Adrenal gland (tissue), 12 donors: ENCODE measurements around the gene APLF. TPM values are rescaled to one million over a fixed set of nuclear protein-coding genes. Genes with fewer than 3 reads are reported as not detected.

Experiments
- DNase-seq, 7 donors: peaks; one replicate each; pipeline ENCODE4 v3.0.0-alpha.2; 2019 to 2020
- H3K27ac ChIP-seq, 5 donors: fragments of 200-600 bp; sonication (generic) in 4 of 5; 1 replicate in 3 of 5; 2 replicates in 2 of 5; pipeline versions ENCODE4 v1.5.1 to v1.8.0; 2016 to 2020; ENCODE audit warnings: mild to moderate bottlenecking in 1 of 5
- H3K27me3 ChIP-seq: fragments of 200-600 bp; 2 replicates; pipeline ENCODE4 v1.8.0; 2021
- H3K36me3 ChIP-seq, 2 donors: fragments of 200-600 bp; replicated peaks in 1 of 2; 1 replicate in 1 of 2; 2 replicates in 1 of 2; pipeline versions ENCODE4 v1.5.1 to v1.8.0; 2018 to 2022
- H3K4me1 ChIP-seq, 2 donors: fragments of 200-600 bp; replicated peaks in 1 of 2; 1 replicate in 1 of 2; 2 replicates in 1 of 2; pipeline versions ENCODE4 v1.5.1 to v1.8.0; 2018 to 2021
- H3K4me3 ChIP-seq, 4 donors: fragments of 200-600 bp; sonication (generic) in 3 of 4; one replicate each; pipeline ENCODE4 v1.5.1; 2016 to 2018
- H3K9me3 ChIP-seq, 3 donors: fragments of 200-600 bp; sonication (generic) in 1 of 3; replicated peaks in 1 of 3; 1 replicate in 2 of 3; 2 replicates in 1 of 3; pipeline versions ENCODE4 v1.5.1 to v1.8.0; 2016 to 2021
- CTCF ChIP-seq, 6 experiments: fragments of 450-650 bp in 4 of 6; fragments of 200-600 bp in 2 of 6; sonication (generic) in 1 of 6; IDR thresholded peaks; 1 replicate in 5 of 6; 2 replicates in 1 of 6; pipeline versions ENCODE4 v1.5.1 to v1.8.0; 2016 to 2021; ENCODE audit warnings: antibody characterized with exemption in 6 of 6, mild to moderate bottlenecking in 2 of 6, moderate library complexity in 1 of 6
- POLR2A ChIP-seq, 2 donors: fragments of 450-650 bp; IDR thresholded peaks; one replicate each; pipeline ENCODE4 v1.6.1; 2017; ENCODE audit warnings: antibody characterized with exemption in 2 of 2, mild to moderate bottlenecking in 2 of 2, moderate library complexity in 1 of 2
- WGBS, 4 donors: extraction: QIAGEN DNeasy Blood & Tissue Kit in 2 of 4; methylation state at CpG; one replicate each; pipeline versions ENCODE4 v1.1.5 to v1.1.7; 2013 to 2017; 5-methylcytosine and 5-hydroxymethylcytosine counted together
- intact Hi-C, 2 donors: fragments of 100-400 bp; cut with DNase I; formaldehyde crosslinking; loops; one replicate each; pipeline versions ENCODE4 v1.14.1 to v1.15.0; 2022 to 2023
- polyA plus RNA-seq, 3 donors: library from polyadenylated mRNA; stranded (reverse); fragments of 200-250 nt in 2 of 3; fragments of 350-450 nt in 1 of 3; fragmentation: Illumina TruSeq in 1 of 3; extraction: RNeasy Lipid Tissue Mini Kit (QIAGEN cat#74804) in 1 of 3; gene quantifications; one replicate each; pipeline ENCODE4 v1.2.3, GENCODE V29; 2013 to 2014
- total RNA-seq, 9 donors: library from RNA; depleted of rRNA in 4 of 9; stranded (reverse); fragments of >200 nt in 4 of 9; fragments of 120-200 nt in 1 of 9; fragmentation: NEBNext Ultra II Directional in 1 of 9; extraction: Animal tissue kit (Norgen Biotek cat#: 25700) in 1 of 9; gene quantifications; one replicate each; pipeline versions ENCODE4 v1.1.0 to v1.2.4, GENCODE V29; 2013 to 2023
- donor health status: healthy with polysubstance abuse.
- donor health status: Bipolar disorder and iron deficiency.
- donor health status: DM: yes; HTN: yes; CAD: no.
- donor health status: DM: no; HTN: no; CAD: no.
- donor health status: DM: no; HTN: no; CAD: no.
- donor health status: DM: yes; HTN: yes; CAD: no.

Gene APLF
- total and polyA plus RNA-seq, 12 donors, result 1.1 to 6.8 (median 3.6) TPM

GRCh38 chr2:68565273-68565672 lies 97.9 kb downstream of the APLF start:
- H3K4me1 ChIP-seq, result no peaks in the 10 kb centered on the region
- no peaks in the 10 kb centered on the region for H3K36me3 ChIP-seq
- intact Hi-C loops, result no loop called here
- H3K9me3 ChIP-seq, result no peaks in the 10 kb centered on the region
- TF ChIP-seq POLR2A (IDR thresholded peaks at IDR 0.05) (no peak), CTCF (IDR thresholded peaks at IDR 0.05) (no peak)
- no peak overlapping the region for H3K27ac ChIP-seq
- H3K27me3 ChIP-seq, result no peaks in the 10 kb centered on the region
- no peak overlapping the region for H3K4me3 ChIP-seq
- DNase-seq, result no peak

GRCh38 chr2:68565858-68566257 lies 98.5 kb downstream of the APLF start:
- no peak for TF ChIP-seq CTCF (IDR thresholded peaks at IDR 0.05)
- no peak for TF ChIP-seq POLR2A (IDR thresholded peaks at IDR 0.05)
- Histone ChIP-seq H3K4me3 (no peak overlapping the region), H3K4me1 (no peaks in the 10 kb centered on the region), H3K27me3 (no peaks in the 10 kb centered on the region), H3K27ac (no peak overlapping the region), H3K36me3 (no peaks in the 10 kb centered on the region), H3K9me3 (no peaks in the 10 kb centered on the region)
- WGBS, 4 donors, result 82 to 88% (median 84%) methylated on average over 4 of the region's 4 CpGs
- intact Hi-C loops, result no loop called here
- DNase-seq, result no peak

GRCh38 chr2:68566362-68566761 lies 99.0 kb downstream of the APLF start:
- Histone ChIP-seq H3K9me3 (no peaks in the 10 kb centered on the region), H3K27ac (no peak overlapping the region), H3K4me3 (no peak overlapping the region), H3K4me1 (no peaks in the 10 kb centered on the region), H3K36me3 (no peaks in the 10 kb centered on the region), H3K27me3 (no peaks in the 10 kb centered on the region)
- no peak for DNase-seq
- intact Hi-C loops, result no loop called here
- TF ChIP-seq CTCF (IDR thresholded peaks at IDR 0.05) (no peak), POLR2A (IDR thresholded peaks at IDR 0.05) (no peak)
- WGBS, 4 donors, result 84 to 92% (median 90%) methylated on average over 3 of the region's 3 CpGs

GRCh38 chr2:68568116-68568515 lies 100.7 kb downstream of the APLF start:
- Histone ChIP-seq H3K9me3 (no peaks in the 10 kb centered on the region), H3K27ac (no peak overlapping the region), H3K27me3 (no peaks in the 10 kb centered on the region), H3K4me1 (no peaks in the 10 kb centered on the region), H3K4me3 (no peak overlapping the region), H3K36me3 (no peaks in the 10 kb centered on the region)
- WGBS, 4 donors, result 96 to 100% (median 99%) methylated on average over 1 of the region's 1 CpG
- TF ChIP-seq POLR2A (IDR thresholded peaks at IDR 0.05) (no peak), CTCF (IDR thresholded peaks at IDR 0.05) (no peak)
- intact Hi-C loops, result no loop called here
- DNase-seq, result no peak
